GM12891 (cell line): ENCODE measurements around the gene KIN. TPM values are rescaled to one million over a fixed set of nuclear protein-coding genes. Genes with fewer than 3 reads are reported as not detected.

ENCODE experiments used
- DNase-seq: peaks from one replicate; pipeline ENCODE4 v3.0.0; 2011; ENCODE audit warnings: low spot score; ENCODE audit not compliant: insufficient read length
- FAIRE-seq: peaks from 2 replicates; lab custom pipeline; 2011; peaks lifted over from hg19 to GRCh38; lab: Jason Lieb, UNC
- PAX5 ChIP-seq: IDR thresholded peaks from 2 replicates; pipeline ENCODE4 v1.6.1; 2011; ENCODE audit warnings: low read length, moderate library complexity, mild to moderate bottlenecking; ENCODE audit not compliant: insufficient read depth, severe bottlenecking
- POLR2A ChIP-seq: IDR thresholded peaks from 2 replicates; pipeline ENCODE4 v1.6.1; 2011; ENCODE audit warnings: low read depth, low read length, control low read depth
- POLR2AphosphoS5 ChIP-seq: IDR thresholded peaks from 2 replicates; pipeline ENCODE4 v1.6.1; 2011; ENCODE audit warnings: low read depth, low read length, control low read depth
- POU2F2 ChIP-seq: IDR thresholded peaks from 2 replicates; pipeline ENCODE4 v1.6.1; 2011; ENCODE audit warnings: low read depth, mild to moderate bottlenecking, control low read depth, low read length, moderate library complexity
- SPI1 ChIP-seq: IDR thresholded peaks from 2 replicates; pipeline ENCODE4 v1.6.1; 2011; ENCODE audit warnings: low read depth, low read length, control low read depth
- TAF1 ChIP-seq: IDR thresholded peaks from 2 replicates; pipeline ENCODE4 v1.6.1; 2011; ENCODE audit warnings: low read depth, low read length, control low read depth
- polyA plus RNA-seq: library from polyadenylated mRNA; unstranded; fragments of >200 nt; gene quantifications from one replicate; pipeline ENCODE4 v1.2.1, GENCODE V29; 2012; ENCODE audit warnings: low read depth, missing spikeins, inconsistent platforms; ENCODE audit not compliant: missing spikeins

Gene KIN, protein sequence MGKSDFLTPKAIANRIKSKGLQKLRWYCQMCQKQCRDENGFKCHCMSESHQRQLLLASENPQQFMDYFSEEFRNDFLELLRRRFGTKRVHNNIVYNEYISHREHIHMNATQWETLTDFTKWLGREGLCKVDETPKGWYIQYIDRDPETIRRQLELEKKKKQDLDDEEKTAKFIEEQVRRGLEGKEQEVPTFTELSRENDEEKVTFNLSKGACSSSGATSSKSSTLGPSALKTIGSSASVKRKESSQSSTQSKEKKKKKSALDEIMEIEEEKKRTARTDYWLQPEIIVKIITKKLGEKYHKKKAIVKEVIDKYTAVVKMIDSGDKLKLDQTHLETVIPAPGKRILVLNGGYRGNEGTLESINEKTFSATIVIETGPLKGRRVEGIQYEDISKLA
- 5.5 TPM for polyA plus RNA-seq

DNA sequence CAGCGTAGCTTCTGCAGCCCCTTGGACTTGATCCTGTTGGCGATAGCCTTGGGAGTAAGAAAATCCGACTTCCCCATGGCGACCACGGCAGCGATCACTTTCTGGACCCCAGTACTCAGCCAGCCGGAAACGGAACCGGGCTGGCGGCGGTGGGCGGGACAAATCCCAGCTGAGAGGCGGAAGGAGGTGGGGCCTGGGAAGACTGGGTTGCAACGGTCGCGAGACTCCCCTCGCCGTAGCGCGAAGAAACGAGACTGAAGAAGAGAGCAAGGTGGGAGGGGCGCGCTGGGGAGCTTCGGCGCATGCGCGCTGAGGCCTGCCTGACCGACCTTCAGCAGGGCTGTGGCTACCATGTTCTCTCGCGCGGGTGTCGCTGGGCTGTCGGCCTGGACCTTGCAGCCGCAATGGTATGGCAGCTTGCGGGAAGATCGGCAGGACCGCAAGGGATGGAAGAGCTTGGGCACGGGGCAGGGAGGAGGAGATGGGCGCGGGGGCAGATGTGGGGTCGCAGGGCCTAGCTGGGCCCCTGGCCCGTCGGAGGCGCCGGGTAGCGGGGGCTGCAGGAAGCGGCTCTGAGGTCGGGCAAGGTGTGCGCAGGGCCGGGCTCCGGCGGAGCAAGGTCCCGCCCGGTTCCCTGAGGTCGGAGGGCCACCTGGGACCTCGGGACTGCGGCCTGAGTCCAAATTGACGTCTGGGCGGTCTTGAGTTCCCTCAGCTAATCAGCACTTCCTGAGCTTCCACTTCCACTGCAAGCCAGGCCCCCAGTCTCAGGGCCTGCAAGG is at the start of gene KIN, which contains the start of gene ATP5F1C:
KIN (minus strand) TSS at position 137 of the 782 bp plus-strand sequence; CDS start at position 77, 60 bp downstream.
ATP5F1C (plus strand) TSS at position 321 of the 782 bp plus-strand sequence; CDS start at position 352, 31 bp downstream.
- TF ChIP-seq POLR2A (peak; percentile 93), TAF1 (peak; percentile 84), PAX5 (peak; percentile 33), POLR2AphosphoS5 (peak; percentile 97), SPI1 (peak; percentile 41; the same call in 1 of the 2 replicates), POU2F2 (no peak; the same call in 1 of the 2 replicates)
- FAIRE-seq (peak; percentile 98), DNase-seq (peak; percentile 95)

DNA sequence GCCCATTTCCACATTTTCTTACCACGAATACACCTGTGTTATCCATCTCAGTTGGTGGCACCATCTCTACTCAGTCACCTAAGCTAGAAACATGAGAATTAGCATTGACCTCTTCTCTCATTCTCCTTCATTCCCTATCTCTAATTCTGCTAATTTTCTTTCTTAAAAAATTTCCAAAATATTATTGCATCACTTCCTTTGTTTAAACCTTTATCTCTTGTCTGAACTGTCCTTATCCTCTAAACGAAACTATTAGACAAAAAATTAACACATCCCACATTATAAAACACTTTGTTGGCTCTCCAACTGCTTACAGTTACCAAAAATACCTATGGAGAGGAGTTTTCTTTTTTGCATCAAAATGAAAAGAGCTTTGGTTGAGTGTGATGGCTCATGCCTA is 48.8 kb upstream of the KIN start:
- DNase-seq (no peak), FAIRE-seq (no peak)
- TF ChIP-seq TAF1 (no peak), POU2F2 (no peak), SPI1 (no peak), PAX5 (no peak), POLR2AphosphoS5 (no peak), POLR2A (no peak)

DNA sequence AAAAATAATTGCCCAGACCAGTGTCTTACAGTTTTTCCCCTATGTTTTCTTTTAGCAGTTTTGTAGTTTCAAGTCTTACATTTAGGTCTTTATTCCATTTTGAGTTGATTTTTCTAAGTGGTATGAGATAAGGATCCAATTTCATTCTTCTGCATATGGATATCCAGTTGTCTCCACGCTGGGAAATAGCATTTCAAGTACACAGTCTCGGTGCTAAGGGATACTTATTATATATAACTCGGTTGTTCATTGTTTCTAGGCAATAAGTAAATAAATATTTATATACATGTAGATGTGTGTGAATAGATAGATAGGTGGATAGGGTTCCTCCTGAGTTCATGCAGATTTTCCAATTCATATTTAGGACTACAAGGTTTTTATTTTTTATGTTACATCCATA is 46.5 kb upstream of the KIN start:
- TF ChIP-seq POLR2AphosphoS5 = no peak
- TF ChIP-seq SPI1 = no peak
- no peak for TF ChIP-seq POLR2A
- no peak for TF ChIP-seq POU2F2
- no peak for TF ChIP-seq PAX5
- TF ChIP-seq TAF1 = no peak
- DNase-seq = no peak
- no peak for FAIRE-seq

DNA sequence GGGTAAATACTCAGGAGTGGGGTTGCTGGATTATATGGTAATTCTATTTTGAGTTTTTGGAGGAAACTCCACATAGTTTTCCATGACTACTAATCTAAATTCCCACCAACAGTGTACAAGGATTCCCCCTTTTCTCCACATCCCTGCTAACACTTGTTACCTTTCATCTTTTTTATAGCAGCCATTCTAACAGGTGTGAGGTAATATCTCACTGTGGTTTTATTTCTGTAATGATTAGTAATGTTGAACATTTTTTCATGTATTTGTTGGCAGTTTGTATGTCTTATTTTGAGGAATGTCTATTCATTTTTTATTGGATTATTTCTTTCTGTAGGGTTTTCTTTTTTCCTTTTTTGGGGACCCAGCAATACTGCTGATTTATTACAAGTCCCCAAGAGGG is 45.4 kb upstream of the KIN start:
- FAIRE-seq = no peak
- TF ChIP-seq TAF1 (no peak), POU2F2 (no peak), SPI1 (no peak), POLR2A (no peak), PAX5 (no peak), POLR2AphosphoS5 (no peak)
- DNase-seq = no peak

DNA sequence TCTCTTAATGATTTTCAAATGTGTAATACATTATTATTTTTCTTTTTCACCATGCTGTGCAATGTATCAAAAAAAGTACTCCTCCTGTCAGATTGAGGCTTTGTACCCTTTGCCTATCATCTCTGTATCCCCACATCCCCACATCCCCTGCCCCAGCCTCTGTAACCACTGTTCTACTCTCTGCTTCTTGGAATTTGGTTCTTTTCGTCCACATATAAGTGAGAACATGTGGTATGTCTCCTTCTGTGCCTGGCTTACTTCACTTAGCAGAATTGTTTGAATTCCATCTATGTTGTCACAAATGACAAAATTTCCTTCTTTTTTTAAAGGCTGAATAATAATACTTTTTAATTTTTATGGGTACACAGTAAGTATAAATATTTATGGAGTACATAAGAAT is 44.3 kb upstream of the KIN start:
- FAIRE-seq (no peak), DNase-seq (no peak)
- TF ChIP-seq POU2F2 = no peak
- no peak for TF ChIP-seq PAX5
- TF ChIP-seq POLR2AphosphoS5 = no peak
- TF ChIP-seq TAF1 = no peak

DNA sequence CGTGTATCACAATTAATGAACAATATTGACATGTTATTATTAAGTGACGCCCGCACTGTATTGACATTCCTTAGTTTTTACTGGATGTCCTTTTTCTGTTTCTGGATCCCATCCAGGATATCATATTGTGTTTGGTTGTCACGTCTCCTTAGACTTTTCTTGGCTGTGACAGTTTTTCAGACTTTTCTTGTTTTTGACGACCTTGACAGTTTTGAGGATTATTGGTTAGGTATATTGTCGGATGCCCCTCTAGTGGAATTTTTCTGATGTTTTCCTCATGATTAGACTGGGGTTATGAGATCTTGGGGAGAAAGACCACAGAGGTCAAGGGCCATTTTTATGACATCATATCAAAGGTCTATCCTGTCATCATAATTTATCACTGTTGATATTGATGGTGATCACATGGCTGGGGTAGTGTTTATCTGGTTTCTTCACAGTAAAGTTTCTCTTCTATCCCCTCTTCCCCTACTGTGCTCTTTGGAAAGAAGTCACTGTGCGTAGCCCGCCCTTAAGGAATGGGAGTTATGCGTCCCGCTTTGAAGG is 41.6 kb upstream of the KIN start:
- TF ChIP-seq PAX5 = no peak
- TF ChIP-seq POLR2AphosphoS5 = no peak
- TF ChIP-seq POLR2A = no peak
- TF ChIP-seq SPI1 = no peak
- no peak for TF ChIP-seq TAF1
- TF ChIP-seq POU2F2 = no peak
- FAIRE-seq (no peak), DNase-seq (no peak)

DNA sequence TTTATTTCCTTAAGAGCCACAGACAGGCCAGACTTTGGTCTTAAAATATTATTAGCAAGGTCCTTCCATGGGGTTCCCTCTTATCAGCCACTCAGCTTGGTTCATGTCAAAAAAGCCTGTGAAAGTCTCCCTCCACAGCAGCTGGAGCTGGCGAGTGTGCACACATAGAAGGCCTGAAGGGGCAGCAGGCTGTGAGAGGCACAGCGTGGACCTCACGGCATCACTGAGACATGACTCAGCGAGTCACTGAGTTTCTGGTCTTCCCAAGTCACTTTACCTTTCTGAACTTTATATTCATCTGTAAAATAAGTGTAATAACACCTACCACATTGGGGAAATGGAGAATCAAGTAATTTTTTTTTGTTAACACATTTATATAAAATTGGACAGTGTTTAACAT is 39.2 kb upstream of the KIN start:
- DNase-seq = no peak
- FAIRE-seq = no peak
- no peak for TF ChIP-seq POLR2AphosphoS5
- TF ChIP-seq PAX5 = no peak
- TF ChIP-seq POU2F2 = no peak
- TF ChIP-seq POLR2A = no peak
- TF ChIP-seq TAF1 = no peak
- no peak for TF ChIP-seq SPI1

DNA sequence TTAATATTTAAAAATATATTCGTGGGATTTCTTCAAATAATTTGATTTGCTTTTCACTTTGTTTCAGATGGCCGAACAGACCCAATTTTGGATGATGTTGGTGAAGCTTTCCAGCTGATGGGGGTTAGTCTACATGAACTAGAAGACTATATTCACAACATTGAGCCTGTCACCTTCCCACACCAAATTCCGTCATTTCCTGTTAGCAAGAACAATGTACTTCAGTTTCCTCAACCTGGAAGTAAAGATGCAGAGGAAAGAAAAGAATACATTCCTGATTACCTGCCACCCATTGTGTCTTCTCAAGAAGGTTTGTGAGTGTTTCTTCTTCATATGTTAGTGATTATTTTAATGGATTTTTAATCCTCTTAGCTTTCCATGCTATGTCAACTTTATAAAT is 36.5 kb upstream of the KIN start:
- FAIRE-seq = no peak
- DNase-seq = no peak

DNA sequence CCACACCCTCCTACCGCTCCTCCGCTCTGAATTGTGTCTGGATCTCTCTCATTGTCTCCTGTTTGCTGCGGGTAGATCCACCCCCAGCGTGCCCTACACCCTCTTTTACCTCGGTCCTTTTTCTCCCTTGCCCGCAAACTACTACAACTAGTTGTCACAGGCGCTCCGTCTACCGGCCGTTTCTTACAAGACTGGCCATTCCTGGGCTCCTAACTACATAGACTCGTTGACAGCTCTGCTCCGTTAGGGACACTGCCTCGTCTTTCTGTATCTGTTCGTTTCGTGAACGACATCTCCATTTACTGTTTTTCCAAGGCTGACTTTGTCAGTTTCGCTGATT is 31.3 kb upstream of the KIN start:
- TF ChIP-seq PAX5 (no peak), POU2F2 (no peak), POLR2AphosphoS5 (no peak), SPI1 (no peak), TAF1 (no peak), POLR2A (no peak)
- peak; percentile 10 for DNase-seq
- peak; percentile 26 for FAIRE-seq

More for the DNA sequence above, 36.5 kb upstream of the KIN start:
- TF ChIP-seq POU2F2 = no peak

DNA sequence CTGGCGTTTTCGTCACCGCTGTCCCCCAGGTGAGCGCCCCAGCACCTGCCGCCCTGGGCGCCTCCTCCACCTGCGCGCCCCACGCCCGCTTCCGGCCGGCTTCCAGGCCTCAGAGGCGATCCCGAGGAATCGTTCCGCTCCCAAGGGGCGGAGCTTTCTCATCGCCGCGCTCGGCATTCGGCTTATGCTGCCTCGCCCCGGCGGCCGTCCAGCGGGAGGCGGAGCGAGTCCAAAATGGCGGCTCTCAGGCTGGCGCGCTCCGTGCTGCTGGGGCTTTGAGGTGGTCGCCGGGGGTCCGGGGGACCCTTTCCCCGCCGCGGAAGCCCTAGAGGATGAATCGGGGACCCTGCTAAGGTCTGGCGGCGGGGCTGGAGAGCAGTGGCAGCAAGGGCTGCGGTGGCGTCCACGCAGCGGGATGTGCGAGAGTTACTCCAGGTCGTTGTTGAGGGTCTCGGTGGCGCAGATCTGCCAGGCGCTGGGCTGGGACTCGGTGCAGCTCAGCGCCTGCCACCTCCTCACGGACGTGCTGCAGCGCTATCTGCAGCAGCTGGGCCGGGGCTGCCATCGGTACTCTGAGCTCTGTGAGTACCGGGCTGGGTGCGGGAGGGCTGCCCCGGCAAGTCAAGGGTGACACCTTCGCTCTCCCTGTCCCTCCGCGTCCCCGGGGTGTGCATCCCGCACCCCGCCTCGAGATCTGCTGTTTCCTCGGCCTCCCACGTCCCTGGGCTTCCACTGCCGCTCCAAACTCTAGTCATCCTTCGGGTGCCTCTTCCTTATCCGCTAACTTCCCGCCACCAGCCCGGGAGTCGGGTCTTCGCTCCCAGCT is 30.7 kb upstream of the KIN start, which contains the start of gene TAF3:
TAF3 (plus strand) TSS at position 211 of the 826 bp plus-strand sequence; CDS start at position 416, 205 bp downstream.
- peak; percentile 83 for DNase-seq
- peak; percentile 89 for FAIRE-seq
- TF ChIP-seq SPI1 = no peak
- TF ChIP-seq POLR2AphosphoS5 = peak; percentile 83
- no peak for TF ChIP-seq PAX5
- no peak for TF ChIP-seq POU2F2
- TF ChIP-seq POLR2A = peak; percentile 87
- peak; percentile 92 for TF ChIP-seq TAF1
